Mucosa of descending colon (tissue), 3 donors: ENCODE data around the gene ADGRG6. TPM values are rescaled to one million over a fixed set of nuclear protein-coding genes. Genes with fewer than 3 reads are reported as not detected.

Experiments
- ATAC-seq: fragments of 200-7000 bp; cut with Tn5 transposase; one replicate; pipeline ENCODE4 v1.9.1; 2020; ENCODE audit warnings: mild to moderate bottlenecking, moderate library complexity
- DNase-seq, 3 donors: peaks; one replicate each; pipeline ENCODE4 v3.0.0-alpha.2; 2020
- H3K36me3 ChIP-seq: fragments of 200-600 bp; one replicate; pipeline ENCODE4 v1.8.0; 2021; ENCODE audit warnings: low read depth, mild to moderate bottlenecking
- H3K4me1 ChIP-seq: fragments of 200-600 bp; one replicate; pipeline ENCODE4 v1.8.0; 2021; ENCODE audit warnings: low read depth, mild to moderate bottlenecking
- H3K4me3 ChIP-seq: fragments of 200-600 bp; one replicate; pipeline ENCODE4 v1.8.0; 2021; ENCODE audit warnings: mild to moderate bottlenecking
- H3K9me3 ChIP-seq: fragments of 200-600 bp; one replicate; pipeline ENCODE4 v1.8.0; 2021; ENCODE audit warnings: mild to moderate bottlenecking
- intact Hi-C, 2 donors: fragments of 100-400 bp; cut with DNase I in 1 of 2; cut with micrococcal nuclease in 1 of 2; formaldehyde crosslinking; loops; one replicate each; pipeline versions ENCODE4 v1.11.0 to v1.11.1; 2022; cut with DNase I, micrococcal nuclease
- total RNA-seq, 3 donors: library from RNA; stranded (reverse); fragmentation: NEBNext Ultra II Directional in 2 of 3; extraction: Animal tissue kit (Norgen Biotek cat#: 25700) in 2 of 3; gene quantifications; one replicate each; pipeline versions ENCODE4 v1.2.1 to v1.2.4, GENCODE V29; 2021 to 2023
- TF ChIP-seq, protein P1 (sequence below): fragments of 200-600 bp; IDR thresholded peaks from one replicate; pipeline ENCODE4 v1.8.0; 2022; ENCODE audit warnings: antibody characterized with exemption, mild to moderate bottlenecking
- donor health status: DM: no; HTN: no; CAD: no; lungs with moderate emphysema.
- donor health status: DM: no; HTN: no; CAD: no.
- donor health status: DM: no; HTN: yes; CAD: no.

The ADGRG6 gene
- total RNA-seq, 3 donors from 2014 or later: 14.1 to 17.6 (median 17.1) TPM

DNA sequence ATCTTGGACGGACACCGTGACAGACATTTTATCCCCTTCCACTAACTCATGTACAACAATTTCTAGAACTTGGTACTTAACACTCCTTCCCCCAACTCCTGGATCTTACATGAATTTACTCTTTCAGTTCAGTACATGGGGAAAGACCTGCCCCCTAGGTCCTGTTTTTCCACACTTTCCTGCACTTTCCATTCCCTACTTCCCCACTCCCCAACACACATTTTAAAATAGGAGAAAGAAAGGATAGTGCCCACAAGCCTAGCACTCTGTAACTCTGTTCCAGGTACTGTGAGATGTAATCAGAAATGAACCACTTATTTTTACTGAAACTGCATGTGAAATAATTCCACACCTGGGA is 1.3 kb downstream of the ADGRG6 start:
- TF ChIP-seq, protein P1, sequence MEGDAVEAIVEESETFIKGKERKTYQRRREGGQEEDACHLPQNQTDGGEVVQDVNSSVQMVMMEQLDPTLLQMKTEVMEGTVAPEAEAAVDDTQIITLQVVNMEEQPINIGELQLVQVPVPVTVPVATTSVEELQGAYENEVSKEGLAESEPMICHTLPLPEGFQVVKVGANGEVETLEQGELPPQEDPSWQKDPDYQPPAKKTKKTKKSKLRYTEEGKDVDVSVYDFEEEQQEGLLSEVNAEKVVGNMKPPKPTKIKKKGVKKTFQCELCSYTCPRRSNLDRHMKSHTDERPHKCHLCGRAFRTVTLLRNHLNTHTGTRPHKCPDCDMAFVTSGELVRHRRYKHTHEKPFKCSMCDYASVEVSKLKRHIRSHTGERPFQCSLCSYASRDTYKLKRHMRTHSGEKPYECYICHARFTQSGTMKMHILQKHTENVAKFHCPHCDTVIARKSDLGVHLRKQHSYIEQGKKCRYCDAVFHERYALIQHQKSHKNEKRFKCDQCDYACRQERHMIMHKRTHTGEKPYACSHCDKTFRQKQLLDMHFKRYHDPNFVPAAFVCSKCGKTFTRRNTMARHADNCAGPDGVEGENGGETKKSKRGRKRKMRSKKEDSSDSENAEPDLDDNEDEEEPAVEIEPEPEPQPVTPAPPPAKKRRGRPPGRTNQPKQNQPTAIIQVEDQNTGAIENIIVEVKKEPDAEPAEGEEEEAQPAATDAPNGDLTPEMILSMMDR: no peak
- no peak overlapping the region for H3K4me3 ChIP-seq
- no peaks in the 10 kb centered on the region for H3K36me3 ChIP-seq
- intact Hi-C loops: no loop called here
- ATAC-seq (no peak), DNase-seq (no peak)
- H3K9me3 ChIP-seq: no peaks in the 10 kb centered on the region
- no peaks in the 10 kb centered on the region for H3K4me1 ChIP-seq

GRCh38 chr6:142304241-142304640 is 2.4 kb downstream of the ADGRG6 start:
- no peak overlapping the region for H3K4me3 ChIP-seq
- H3K4me1 ChIP-seq: no peaks in the 10 kb centered on the region
- no peaks in the 10 kb centered on the region for H3K36me3 ChIP-seq
- no peaks in the 10 kb centered on the region for H3K9me3 ChIP-seq
- TF ChIP-seq, protein P1: no peak
- intact Hi-C loops: no loop called here
- ATAC-seq (no peak), DNase-seq (no peak)

- no peak overlapping the region for H3K4me3 ChIP-seq
- no peaks in the 10 kb centered on the region for H3K9me3 ChIP-seq
- intact Hi-C loops: no loop called here
- DNase-seq (no peak), ATAC-seq (no peak)
- no peaks in the 10 kb centered on the region for H3K4me1 ChIP-seq
- TF ChIP-seq, protein P1: no peak
- no peaks in the 10 kb centered on the region for H3K36me3 ChIP-seq
These were observed 4.9 kb downstream of the ADGRG6 start for GRCh38 chr6:142306736-142307135.

DNA sequence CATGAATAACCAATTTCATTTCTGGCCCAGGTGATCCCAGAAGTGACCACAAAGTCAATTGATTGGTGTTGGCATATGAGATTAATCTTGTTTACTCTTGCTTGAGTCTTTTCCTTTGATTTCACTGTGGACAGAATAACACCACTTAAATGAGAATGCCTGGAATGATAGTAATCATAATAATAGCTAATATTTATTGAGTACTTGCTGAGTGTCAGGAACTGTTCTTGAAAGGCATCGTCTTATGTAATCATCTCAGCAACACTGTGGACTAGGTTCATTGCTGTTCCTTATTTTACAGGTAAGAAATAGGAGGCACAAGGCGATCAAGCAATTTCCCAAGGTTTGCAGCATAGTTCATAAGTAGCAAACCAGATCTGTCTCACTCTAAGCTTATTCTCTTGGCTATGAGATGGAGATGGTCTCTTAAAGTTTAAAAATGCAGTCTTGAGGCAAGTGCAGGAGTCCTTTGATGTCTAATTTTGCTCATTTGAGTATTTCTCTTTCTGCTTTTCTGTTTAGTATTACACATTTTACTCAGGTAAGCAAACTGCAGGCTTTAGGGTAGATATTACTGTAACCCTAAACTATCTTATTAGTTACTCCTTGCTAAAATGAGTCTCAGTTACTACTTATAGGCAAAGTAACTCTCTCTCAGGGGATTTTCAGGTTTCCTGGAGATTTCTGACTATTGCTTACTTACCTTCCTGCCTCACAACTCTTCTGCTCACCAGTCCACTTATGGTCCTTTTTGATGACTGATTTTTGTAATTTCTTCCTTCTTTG is 6.3 kb downstream of the ADGRG6 start:
- TF ChIP-seq, protein P1: no peak
- ATAC-seq: no peak

DNA sequence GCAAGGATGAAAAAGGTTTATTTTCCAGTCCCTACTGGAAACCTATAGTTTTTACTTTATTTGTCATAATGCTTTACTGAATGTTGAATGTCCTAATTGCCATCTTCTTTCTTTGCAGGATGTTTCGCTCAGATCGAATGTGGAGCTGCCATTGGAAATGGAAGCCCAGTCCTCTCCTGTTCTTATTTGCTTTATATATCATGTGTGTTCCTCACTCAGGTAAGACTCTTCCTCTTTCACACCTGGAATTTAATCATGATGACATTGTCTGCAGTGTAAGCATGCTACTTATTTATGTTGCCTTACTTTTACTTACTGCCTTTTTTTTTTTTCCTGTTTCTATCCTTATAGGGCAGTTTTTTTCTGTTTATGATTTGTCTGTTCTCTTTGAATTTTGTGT is 7.6 kb downstream of the ADGRG6 start:
- intact Hi-C loops: no loop called here
- no peak overlapping the region for H3K4me3 ChIP-seq
- H3K4me1 ChIP-seq: no peaks in the 10 kb centered on the region
- TF ChIP-seq, protein P1: no peak
- no peak for DNase-seq
- ATAC-seq: no peak
- no peaks in the 10 kb centered on the region for H3K9me3 ChIP-seq
- no peaks in the 10 kb centered on the region for H3K36me3 ChIP-seq

More for the DNA sequence above, 6.3 kb downstream of the ADGRG6 start:
- Histone ChIP-seq H3K4me1 (no peaks in the 10 kb centered on the region), H3K9me3 (no peaks in the 10 kb centered on the region), H3K36me3 (no peaks in the 10 kb centered on the region), H3K4me3 (no peak overlapping the region)
- intact Hi-C loops: no loop called here
- no peak for DNase-seq
